Fibroblast of lung (primary cell): ENCODE results near the gene PEPD.

Experiments used
- EZH2 ChIP-seq: IDR thresholded peaks from 2 replicates; pipeline ENCODE4 v1.5.1; 2012; ENCODE audit warnings: low read length, control low read depth, mild to moderate bottlenecking; ENCODE audit errors: missing control alignments
- TF ChIP-seq, protein P1 (sequence below), 2 donors: IDR thresholded peaks in 1 of 2; conservative IDR thresholded peaks in 1 of 2; 1 replicate in 1 of 2; 2 replicates in 1 of 2; pipeline ENCODE4 v1.5.1; 2011 to 2012; ENCODE audit warnings: low read length in 2 of 2, control low read depth in 1 of 2, inconsistent platforms in 1 of 2, low read depth in 1 of 2, mild to moderate bottlenecking in 1 of 2

DNA sequence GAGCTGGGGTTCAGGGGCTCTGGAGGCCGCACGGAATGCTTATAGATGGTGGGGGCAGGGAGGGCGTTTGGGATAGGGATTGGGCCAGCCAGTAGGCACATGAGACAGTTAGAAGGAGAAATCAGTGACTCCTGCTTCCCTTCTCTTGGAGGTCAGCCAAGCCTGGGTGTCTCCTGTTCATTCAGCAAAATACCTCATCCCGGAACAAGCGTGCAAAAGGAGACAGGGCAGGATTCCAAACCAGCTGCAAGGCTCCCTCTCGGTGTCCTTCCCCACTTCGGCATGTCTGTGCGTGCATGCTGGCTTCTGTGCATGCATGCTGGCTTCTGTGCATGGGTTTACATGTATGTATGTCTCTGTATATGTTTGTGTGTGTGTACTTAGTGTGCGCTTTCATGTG, 37.3 kb upstream of the PEPD start:
- TF ChIP-seq, protein P1, sequence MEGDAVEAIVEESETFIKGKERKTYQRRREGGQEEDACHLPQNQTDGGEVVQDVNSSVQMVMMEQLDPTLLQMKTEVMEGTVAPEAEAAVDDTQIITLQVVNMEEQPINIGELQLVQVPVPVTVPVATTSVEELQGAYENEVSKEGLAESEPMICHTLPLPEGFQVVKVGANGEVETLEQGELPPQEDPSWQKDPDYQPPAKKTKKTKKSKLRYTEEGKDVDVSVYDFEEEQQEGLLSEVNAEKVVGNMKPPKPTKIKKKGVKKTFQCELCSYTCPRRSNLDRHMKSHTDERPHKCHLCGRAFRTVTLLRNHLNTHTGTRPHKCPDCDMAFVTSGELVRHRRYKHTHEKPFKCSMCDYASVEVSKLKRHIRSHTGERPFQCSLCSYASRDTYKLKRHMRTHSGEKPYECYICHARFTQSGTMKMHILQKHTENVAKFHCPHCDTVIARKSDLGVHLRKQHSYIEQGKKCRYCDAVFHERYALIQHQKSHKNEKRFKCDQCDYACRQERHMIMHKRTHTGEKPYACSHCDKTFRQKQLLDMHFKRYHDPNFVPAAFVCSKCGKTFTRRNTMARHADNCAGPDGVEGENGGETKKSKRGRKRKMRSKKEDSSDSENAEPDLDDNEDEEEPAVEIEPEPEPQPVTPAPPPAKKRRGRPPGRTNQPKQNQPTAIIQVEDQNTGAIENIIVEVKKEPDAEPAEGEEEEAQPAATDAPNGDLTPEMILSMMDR (conservative IDR thresholded peaks at IDR 0.05 in 1 of 2, IDR thresholded peaks at IDR 0.05 in 1 of 2; ENCODE audit: low read depth in 1 of 2, low read length in 2 of 2), result no peak
- no peak for TF ChIP-seq EZH2
